Kidney (tissue), 14 donors: ENCODE measurements around the gene SPOCK1. TPM values are rescaled to one million over a fixed set of nuclear protein-coding genes. Genes with fewer than 3 reads are reported as not detected.

Source experiments
- DNase-seq, 5 donors: peaks; one replicate each; pipeline ENCODE4 v3.0.0-alpha.2; 2013 to 2020
- FAIRE-seq: peaks from 2 replicates; lab custom pipeline; 2012; peaks lifted over from hg19 to GRCh38; lab: Jason Lieb, UNC
- H3K27ac ChIP-seq, 2 donors: one replicate each; pipeline ENCODE4 v1.7.0; 2013; ENCODE audit warnings: low read depth in 2 of 2, low read length in 2 of 2, inconsistent platforms in 1 of 2
- H3K27me3 ChIP-seq: one replicate; pipeline ENCODE4 v1.7.1; 2013; ENCODE audit warnings: low read length, inconsistent platforms; ENCODE audit not compliant: control insufficient read depth, insufficient read depth
- H3K36me3 ChIP-seq, 3 donors: one replicate each; pipeline versions ENCODE4 v1.7.0 to v1.7.1; 2013; ENCODE audit warnings: low read length in 3 of 3, control low read depth in 1 of 3, inconsistent platforms in 1 of 3; ENCODE audit not compliant: insufficient read depth in 3 of 3, control insufficient read depth in 2 of 3
- H3K4me1 ChIP-seq, 3 donors: one replicate each; pipeline versions ENCODE4 v1.7.0 to v1.7.1; 2013; ENCODE audit warnings: low read length in 3 of 3, inconsistent platforms in 1 of 3, low read depth in 1 of 3; ENCODE audit not compliant: control insufficient read depth in 2 of 3, insufficient read depth in 2 of 3
- H3K4me3 ChIP-seq, 3 donors: one replicate each; pipeline versions ENCODE4 v1.7.0 to v1.8.1; 2013; ENCODE audit warnings: low read length in 3 of 3, control low read depth in 1 of 3, inconsistent platforms in 1 of 3
- H3K9ac ChIP-seq, 3 donors: one replicate each; pipeline versions ENCODE4 v1.7.0 to v1.7.1; 2013; ENCODE audit warnings: low read length in 3 of 3, control low read depth in 1 of 3, inconsistent platforms in 1 of 3
- H3K9me3 ChIP-seq, 3 donors: one replicate each; pipeline versions ENCODE4 v1.7.0 to v1.7.1; 2013; ENCODE audit warnings: low read length in 3 of 3, control low read depth in 1 of 3, inconsistent platforms in 1 of 3; ENCODE audit not compliant: control insufficient read depth in 2 of 3, insufficient read depth in 1 of 3
- CTCF ChIP-seq: IDR thresholded peaks from 3 replicates; pipeline ENCODE4 v1.5.1; 2012; ENCODE audit warnings: mild to moderate bottlenecking, moderate library complexity, borderline replicate concordance; ENCODE audit not compliant: insufficient read depth; ENCODE audit errors: extremely low read depth
- intact Hi-C: fragments of 100-400 bp; cut with DNase I; formaldehyde crosslinking; loops from one replicate; pipeline ENCODE4 v1.11.1; 2022
- polyA plus RNA-seq: library from polyadenylated mRNA; stranded (reverse); fragments of 350-450 nt; fragmentation: Illumina TruSeq; extraction: RNeasy Lipid Tissue Mini Kit (QIAGEN cat#74804); gene quantifications from one replicate; pipeline ENCODE4 v1.2.3, GENCODE V29; 2014; ENCODE audit warnings: low read depth, low replicate concordance; ENCODE audit not compliant: insufficient read depth
- total RNA-seq: library from RNA; stranded (reverse); fragmentation: NEBNext Ultra II Directional; extraction: Animal tissue kit (Norgen Biotek cat#: 25700); gene quantifications from one replicate; pipeline ENCODE4 v1.2.1, GENCODE V29; 2021
- donor health status: control.
- donor health status: control.
- donor health status: control.
- donor health status: control.
- donor health status: control.
- donor health status: DM: yes; HTN: yes; CAD: no.
- donor health status: Normal renal cell carcinoma (clear cell type).

The SPOCK1 gene
- total and polyA plus RNA-seq, 2 donors from 2014 or later = 15.7 to 32.8 TPM

- Histone ChIP-seq H3K9me3 (no peaks in the 10 kb centered on the region), H3K27ac (no peak overlapping the region), H3K4me1 (peaks cover 0 to 6% (median 0%) of the 10 kb centered on the region in 3 donors), H3K4me3 (no peak overlapping the region), H3K36me3 (no peaks in the 10 kb centered on the region), H3K27me3 (no peaks in the 10 kb centered on the region), H3K9ac (no peak overlapping the region)
- FAIRE-seq (no peak), DNase-seq (peak in 1 of 5 donors; percentile 21)
- no peak for TF ChIP-seq CTCF
- intact Hi-C loops = no loop called here
Measured at GRCh38 chr5:137335493-137335892, 163.6 kb downstream of the SPOCK1 start.

- TF ChIP-seq CTCF = no peak
- no peak for FAIRE-seq
- H3K4me3 ChIP-seq = no peak overlapping the region
- no peak for DNase-seq
- intact Hi-C loops = no loop called here
- peaks cover 0 to 6% (median 0%) of the 10 kb centered on the region in 3 donors for H3K4me1 ChIP-seq
- H3K27me3 ChIP-seq = no peaks in the 10 kb centered on the region
- no peaks in the 10 kb centered on the region for H3K36me3 ChIP-seq
- H3K27ac ChIP-seq = no peak overlapping the region
- H3K9ac ChIP-seq = no peak overlapping the region
- no peaks in the 10 kb centered on the region for H3K9me3 ChIP-seq
Measured at GRCh38 chr5:137333928-137334327, 165.2 kb downstream of the SPOCK1 start.

- no peak for DNase-seq
- Histone ChIP-seq H3K36me3 (no peaks in the 10 kb centered on the region), H3K9ac (no peak overlapping the region), H3K9me3 (no peaks in the 10 kb centered on the region), H3K4me1 (peaks cover 0 to 6% (median 0%) of the 10 kb centered on the region in 3 donors), H3K4me3 (no peak overlapping the region), H3K27me3 (no peaks in the 10 kb centered on the region), H3K27ac (no peak overlapping the region)
- TF ChIP-seq CTCF = no peak
- FAIRE-seq = no peak
- intact Hi-C loops = no loop called here
Measured at GRCh38 chr5:137333475-137333874, 165.7 kb downstream of the SPOCK1 start.

DNA sequence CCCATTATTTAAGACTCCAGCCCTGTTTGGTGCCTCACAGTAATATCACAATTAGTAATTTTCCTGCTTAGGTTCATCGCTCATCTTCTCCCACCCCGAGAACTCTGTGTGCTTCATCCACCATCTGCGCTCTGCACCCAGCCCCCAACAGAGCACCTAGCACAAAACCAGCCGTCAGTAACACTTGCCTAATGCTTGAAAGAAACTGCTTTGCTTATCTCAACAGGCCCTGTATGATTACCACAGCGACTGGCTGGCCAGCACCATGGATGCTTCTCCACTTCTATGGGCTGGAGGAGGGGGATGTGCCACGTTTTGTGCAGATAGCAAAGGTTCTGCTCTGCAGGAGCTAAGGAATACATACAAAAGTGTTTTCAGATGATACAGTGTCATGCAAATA, 166.8 kb downstream of the SPOCK1 start:
- Histone ChIP-seq H3K4me1 (peaks cover 0 to 6% (median 0%) of the 10 kb centered on the region in 3 donors), H3K27me3 (no peaks in the 10 kb centered on the region), H3K36me3 (no peaks in the 10 kb centered on the region), H3K9ac (no peak overlapping the region), H3K9me3 (no peaks in the 10 kb centered on the region), H3K4me3 (no peak overlapping the region), H3K27ac (no peak overlapping the region)
- FAIRE-seq (no peak), DNase-seq (no peak)
- no peak for TF ChIP-seq CTCF
- intact Hi-C loops = no loop called here
